Gastrocnemius medialis (tissue), 4 donors: ENCODE data around the gene NLRP9. TPM values are rescaled to one million over a fixed set of nuclear protein-coding genes. Genes with fewer than 3 reads are reported as not detected.

ENCODE experiments used
- ATAC-seq, 2 donors: fragments of 150-250 bp; one replicate each; pipeline ENCODE4 v1.9.1; 2016
- DNase-seq, 2 donors: peaks; one replicate each; pipeline ENCODE4 v3.0.0-alpha.2; 2019
- H3K27ac ChIP-seq, 4 donors: fragments of 200-600 bp; sonication (generic); 1 replicate in 1 of 4; 2 replicates in 3 of 4; pipeline ENCODE4 v1.5.1; 2016 to 2018; ENCODE audit warnings: mild to moderate bottlenecking in 2 of 4, moderate library complexity in 1 of 4
- H3K27me3 ChIP-seq, 3 donors: fragments of 200-600 bp; sonication (generic) in 2 of 3; 1 replicate in 1 of 3; 2 replicates in 2 of 3; pipeline versions ENCODE4 v1.5.1 to v1.6.0; 2016 to 2019; ENCODE audit warnings: mild to moderate bottlenecking in 1 of 3, moderate library complexity in 1 of 3
- H3K36me3 ChIP-seq, 2 donors: fragments of 200-600 bp; sonication (generic) in 1 of 2; one replicate each; pipeline ENCODE4 v1.5.1; 2017 to 2018
- H3K4me1 ChIP-seq, 2 donors: fragments of 200-600 bp; sonication (generic) in 1 of 2; one replicate each; pipeline ENCODE4 v1.5.1; 2016 to 2017; ENCODE audit warnings: mild to moderate bottlenecking in 2 of 2
- H3K4me3 ChIP-seq, 4 donors: fragments of 200-600 bp; sonication (generic) in 3 of 4; 1 replicate in 1 of 4; 2 replicates in 3 of 4; pipeline ENCODE4 v1.5.1; 2016 to 2019; ENCODE audit warnings: mild to moderate bottlenecking in 2 of 4
- H3K9me3 ChIP-seq, 3 donors: fragments of 200-600 bp; sonication (generic) in 2 of 3; 1 replicate in 1 of 3; 2 replicates in 2 of 3; pipeline ENCODE4 v1.5.1; 2016 to 2019
- CTCF ChIP-seq, 5 experiments: fragments of 450-650 bp in 3 of 5; fragments of 200-600 bp in 2 of 5; sonication (generic) in 2 of 5; IDR thresholded peaks in 4 of 5; conservative IDR thresholded peaks in 1 of 5; 1 replicate in 4 of 5; 2 replicates in 1 of 5; pipeline ENCODE4 v1.5.1; 2016 to 2019; ENCODE audit warnings: antibody characterized with exemption in 5 of 5, mild to moderate bottlenecking in 3 of 5, moderate library complexity in 3 of 5
- POLR2A ChIP-seq, 2 donors: fragments of 450-650 bp; IDR thresholded peaks; one replicate each; pipeline ENCODE4 v1.6.1; 2017; ENCODE audit warnings: antibody characterized with exemption in 2 of 2, mild to moderate bottlenecking in 2 of 2, moderate library complexity in 2 of 2
- in situ Hi-C, 4 donors: fragments of 200-750 bp; cut with MboI; loops; one replicate each; pipeline versions ENCODE4 v1.15.0 to v1.8.0; 2017; ENCODE audit warnings: low sequenced_read_pairs in 4 of 4
- intact Hi-C: fragments of 100-400 bp; cut with DNase I; formaldehyde crosslinking; loops from one replicate; pipeline ENCODE4 v1.15.1; 2023; ENCODE audit warnings: low total_unique reads
- total RNA-seq, 4 donors: library from RNA; depleted of rRNA; stranded (reverse); fragments of >200 nt; gene quantifications; one replicate each; pipeline versions ENCODE4 v1.1.0 to v1.2.3, GENCODE V29; 2016

NLRP9 gene
- total RNA-seq, 4 donors from 2014 or later: not detected

GRCh38 chr19:55661826-55662225, 76.4 kb downstream of the NLRP9 start:
- Histone ChIP-seq H3K36me3 (peaks cover 0 to 61% of the 10 kb centered on the region in 2 donors), H3K9me3 (no peaks in the 10 kb centered on the region), H3K27me3 (no peaks in the 10 kb centered on the region), H3K4me3 (no peak overlapping the region), H3K4me1 (peaks cover 25 to 28% of the 10 kb centered on the region in 2 donors), H3K27ac (no peak overlapping the region)
- intact Hi-C loops: no loop called here
- DNase-seq (no peak), ATAC-seq (no peak)
- in situ Hi-C loops: loop anchor here in 1 of 4 donors (10.0 kb wide), 1 partner anchor 287 kb away; the partner anchor contains the start of genes IL11 and TMEM190
- TF ChIP-seq CTCF (IDR thresholded peaks at IDR 0.05 in 4 of 5, conservative IDR thresholded peaks at IDR 0.05 in 1 of 5) (no peak), POLR2A (IDR thresholded peaks at IDR 0.05) (no peak)

GRCh38 chr19:55660991-55661390, 77.2 kb downstream of the NLRP9 start:
- Histone ChIP-seq H3K4me1 (peaks cover 33 to 36% of the 10 kb centered on the region in 2 donors), H3K27ac (no peak overlapping the region), H3K9me3 (no peaks in the 10 kb centered on the region), H3K27me3 (no peaks in the 10 kb centered on the region), H3K4me3 (no peak overlapping the region), H3K36me3 (peaks cover 0 to 52% of the 10 kb centered on the region in 2 donors)
- DNase-seq: no peak
- in situ Hi-C loops: loop anchor here in 1 of 4 donors (10.0 kb wide), 1 partner anchor 286 kb away; the partner anchor contains the start of genes IL11 and TMEM190
- TF ChIP-seq CTCF (IDR thresholded peaks at IDR 0.05 in 4 of 5, conservative IDR thresholded peaks at IDR 0.05 in 1 of 5) (no peak), POLR2A (IDR thresholded peaks at IDR 0.05) (no peak)
- intact Hi-C loops: no loop called here
- ATAC-seq: no peak

GRCh38 chr19:55660404-55660803, 77.8 kb downstream of the NLRP9 start:
- in situ Hi-C loops (loop anchor here in 1 of 4 donors (10.0 kb wide), 1 partner anchor 286 kb away; the partner anchor contains the start of genes IL11 and TMEM190), intact Hi-C loops (no loop called here)

GRCh38 chr19:55659822-55660221, 78.4 kb downstream of the NLRP9 start:
- in situ Hi-C loops: loop anchor here in 1 of 4 donors (10.0 kb wide), 1 partner anchor 285 kb away; the partner anchor contains the start of genes IL11 and TMEM190

More at GRCh38 chr19:55660404-55660803, 77.8 kb downstream of the NLRP9 start:
- Histone ChIP-seq H3K27me3 (no peaks in the 10 kb centered on the region), H3K4me3 (no peak overlapping the region), H3K4me1 (peaks cover 36 to 41% of the 10 kb centered on the region in 2 donors), H3K27ac (no peak overlapping the region), H3K36me3 (peaks cover 0 to 48% of the 10 kb centered on the region in 2 donors), H3K9me3 (no peaks in the 10 kb centered on the region)
- TF ChIP-seq POLR2A (IDR thresholded peaks at IDR 0.05) (no peak), CTCF (IDR thresholded peaks at IDR 0.05 in 4 of 5, conservative IDR thresholded peaks at IDR 0.05 in 1 of 5) (no peak)
- ATAC-seq (no peak), DNase-seq (no peak)

More at GRCh38 chr19:55659822-55660221, 78.4 kb downstream of the NLRP9 start:
- H3K27me3 ChIP-seq: no peaks in the 10 kb centered on the region
- TF ChIP-seq POLR2A (IDR thresholded peaks at IDR 0.05): no peak
- TF ChIP-seq CTCF (IDR thresholded peaks at IDR 0.05 in 4 of 5, conservative IDR thresholded peaks at IDR 0.05 in 1 of 5): no peak
- H3K9me3 ChIP-seq: no peaks in the 10 kb centered on the region
- peaks cover 36 to 41% of the 10 kb centered on the region in 2 donors for H3K4me1 ChIP-seq
- H3K4me3 ChIP-seq: no peak overlapping the region
- no peak overlapping the region for H3K27ac ChIP-seq
- no peak for ATAC-seq
- no peak for DNase-seq
- peaks cover 0 to 46% of the 10 kb centered on the region in 2 donors for H3K36me3 ChIP-seq
- intact Hi-C loops: no loop called here
